ENCODE measurements around the gene TSPAN14.

DNA sequence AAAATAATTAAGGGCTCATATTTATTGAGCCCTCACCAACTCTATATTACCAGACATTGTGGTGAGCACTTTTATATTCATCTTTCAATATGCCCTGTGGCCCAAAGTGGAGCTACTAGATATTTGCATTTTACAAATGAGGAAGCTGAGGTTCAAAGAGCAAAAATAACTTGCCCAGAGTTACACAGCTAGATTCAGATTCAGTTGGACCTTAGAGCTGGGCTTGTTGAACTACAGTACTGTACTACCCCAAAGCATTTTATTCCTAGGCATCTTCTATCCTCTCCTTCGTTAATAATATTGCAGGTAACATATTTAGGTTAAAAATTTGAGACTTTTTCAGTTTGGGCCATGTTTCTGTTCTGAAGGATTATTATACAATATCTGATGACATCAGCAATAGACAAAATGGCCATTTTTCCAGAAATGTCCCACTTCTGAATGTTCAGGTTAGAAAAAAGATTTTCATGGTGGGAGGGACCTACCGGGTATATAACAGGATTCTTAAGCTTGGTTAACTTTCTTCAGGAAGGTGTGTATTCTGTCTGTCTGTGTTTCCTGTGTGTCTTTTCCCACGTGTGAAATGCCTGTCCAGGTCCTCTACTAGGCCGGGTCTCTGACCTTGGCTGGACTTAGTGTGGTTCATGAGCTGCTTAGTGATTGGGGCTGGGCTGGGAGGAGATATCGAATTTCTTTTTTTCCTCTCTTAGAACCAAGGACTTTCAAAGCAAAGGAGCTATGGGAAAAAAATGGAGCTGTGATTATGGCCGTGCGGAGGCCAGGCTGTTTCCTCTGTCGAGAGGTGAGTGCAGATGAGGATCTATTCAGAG lies 32.2 kb upstream of the TSPAN14 start:
- TF ChIP-seq CTCF (IDR thresholded peaks at IDR 0.05; ENCODE audit: low read depth, low read length): no peak
- no peak for TF ChIP-seq POLR2A (IDR thresholded peaks at IDR 0.05; ENCODE audit: extremely low read depth, insufficient read length)
- TF ChIP-seq, protein P1, sequence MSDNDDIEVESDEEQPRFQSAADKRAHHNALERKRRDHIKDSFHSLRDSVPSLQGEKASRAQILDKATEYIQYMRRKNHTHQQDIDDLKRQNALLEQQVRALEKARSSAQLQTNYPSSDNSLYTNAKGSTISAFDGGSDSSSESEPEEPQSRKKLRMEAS (IDR thresholded peaks at IDR 0.05; ENCODE audit: low read depth, low read length): no peak

All from NB4 (cell line).